NCI-H2029 (cell line): ENCODE data around the gene AKIRIN1.
"Not testable (repeated sequence)": the region's sequence is repeated elsewhere in the genome, so short reads cannot be mapped to it uniquely, and the experiment has no call there.

Experiments used
- DNase-seq: peaks from one replicate; lab custom pipeline; 2025; lab: John Stamatoyannopoulos, UW

Gene AKIRIN1

DNA sequence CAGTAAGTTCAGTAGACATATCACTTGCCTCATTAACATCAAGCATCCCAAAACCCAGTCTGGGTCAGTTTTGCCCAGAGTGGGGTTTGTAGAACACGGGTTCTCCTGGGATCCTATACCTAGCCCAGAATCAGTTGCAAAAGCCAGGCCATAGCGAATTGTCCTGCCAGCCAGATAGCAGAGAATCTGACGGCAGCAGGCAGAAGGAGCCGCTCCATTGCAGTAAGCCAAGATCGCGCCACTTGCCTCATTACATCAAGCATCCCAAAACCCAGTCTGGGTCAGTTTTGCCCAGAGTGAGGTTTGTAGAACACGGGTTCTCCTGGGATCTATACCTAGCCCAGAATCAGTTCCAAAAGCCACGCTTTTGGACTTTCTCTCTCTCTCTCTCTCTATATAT, 54.2 kb downstream of the AKIRIN1 start:
- DNase-seq, result no peak

DNA sequence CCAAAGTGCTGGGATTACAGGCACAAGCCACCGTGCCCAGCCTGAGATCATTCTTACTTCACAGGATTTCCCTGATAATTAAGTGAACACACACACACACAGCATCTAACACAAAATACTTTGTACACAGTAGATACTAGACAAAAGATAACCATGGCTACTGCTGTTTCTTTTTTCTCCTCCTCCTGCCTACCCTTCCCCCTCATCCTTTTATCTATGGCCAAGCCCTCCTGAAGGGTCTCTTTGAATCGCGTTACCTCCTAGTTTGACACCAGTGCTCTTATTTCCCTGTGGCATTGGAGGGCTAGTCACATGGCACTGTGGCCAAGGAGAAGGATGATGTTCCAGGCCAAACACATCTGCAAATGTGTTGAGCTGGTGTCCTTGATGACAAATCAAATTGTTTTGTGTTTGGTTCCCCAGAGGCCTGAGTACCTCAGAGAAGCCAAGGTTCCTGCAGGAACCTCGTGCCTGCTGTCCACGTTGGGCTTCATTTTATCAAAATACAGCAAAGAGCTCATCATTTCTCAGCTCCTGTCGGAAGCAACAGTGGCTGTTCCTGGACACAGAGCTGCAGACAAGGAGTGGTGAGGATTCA, 55.6 kb downstream of the AKIRIN1 start:
- DNase-seq, result no peak

DNA sequence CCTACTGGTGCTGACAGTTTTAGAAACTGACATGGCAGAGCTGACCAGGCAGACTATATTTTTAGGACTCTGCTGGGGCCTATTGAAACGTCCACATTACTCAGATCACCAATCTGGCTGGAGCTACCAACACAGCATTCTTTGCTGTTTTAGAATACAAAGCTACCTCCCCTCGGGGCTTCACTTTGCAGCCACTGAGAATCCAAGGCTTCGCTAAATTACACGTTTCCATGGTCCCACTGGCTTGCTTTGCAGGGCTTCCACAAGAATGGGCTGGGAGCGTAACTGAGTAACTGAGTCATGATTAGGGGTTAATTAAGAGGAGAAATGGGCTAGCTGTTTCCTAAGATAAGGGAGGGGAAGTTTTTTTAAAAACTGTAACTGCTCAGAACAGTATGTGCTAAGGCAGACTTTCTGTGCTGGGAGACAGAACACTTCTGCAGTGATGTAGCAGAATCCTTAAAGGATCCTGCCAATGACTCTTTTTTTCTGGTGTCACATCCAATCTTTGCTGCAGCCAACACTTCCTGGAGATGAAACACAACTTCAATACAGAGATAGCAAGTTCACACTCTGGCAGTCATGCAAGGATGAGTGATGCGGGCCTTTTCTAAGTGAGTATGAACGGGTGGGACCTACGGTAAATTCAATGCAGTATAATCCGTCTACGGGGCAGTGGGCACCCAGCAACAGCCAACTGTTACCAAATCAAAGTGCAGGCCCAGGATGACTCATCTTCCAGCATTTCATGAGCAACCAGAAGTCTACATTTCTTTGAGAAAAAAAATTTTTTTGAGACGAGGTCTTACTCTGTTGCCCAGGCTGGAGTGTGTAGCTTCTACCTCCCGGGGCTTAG, 56.5 kb downstream of the AKIRIN1 start:
- no peak for DNase-seq

DNA sequence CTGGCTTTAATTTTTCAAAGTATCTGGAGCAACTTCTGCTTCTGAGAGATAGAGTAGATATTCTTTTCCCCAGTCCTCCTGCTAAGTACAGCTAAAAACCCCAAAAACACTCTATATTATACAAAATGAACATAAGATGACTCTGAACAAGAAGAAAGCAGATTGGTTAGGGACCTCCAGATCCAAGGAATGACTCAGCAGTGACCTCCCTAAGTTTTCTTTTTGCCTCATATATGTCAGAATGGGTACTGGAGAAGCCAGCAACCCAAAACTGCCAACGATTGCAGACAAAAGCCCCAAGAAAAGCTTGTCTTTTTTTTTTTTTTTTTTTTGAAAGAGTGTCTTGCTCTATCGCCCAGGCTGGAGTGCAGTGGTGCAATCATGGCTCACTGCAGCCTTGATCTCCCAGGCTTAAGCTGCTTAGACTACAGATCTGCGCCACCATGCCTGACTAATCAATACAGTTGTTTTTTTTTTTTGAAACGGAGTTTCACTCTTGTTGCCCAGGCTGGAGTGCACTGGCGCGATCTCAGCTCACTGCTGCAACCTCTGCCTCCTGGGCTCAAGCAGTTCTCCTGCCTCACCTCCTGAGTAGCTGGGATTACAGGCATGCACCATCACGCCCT, 57.8 kb downstream of the AKIRIN1 start:
- DNase-seq, result no peak

DNA sequence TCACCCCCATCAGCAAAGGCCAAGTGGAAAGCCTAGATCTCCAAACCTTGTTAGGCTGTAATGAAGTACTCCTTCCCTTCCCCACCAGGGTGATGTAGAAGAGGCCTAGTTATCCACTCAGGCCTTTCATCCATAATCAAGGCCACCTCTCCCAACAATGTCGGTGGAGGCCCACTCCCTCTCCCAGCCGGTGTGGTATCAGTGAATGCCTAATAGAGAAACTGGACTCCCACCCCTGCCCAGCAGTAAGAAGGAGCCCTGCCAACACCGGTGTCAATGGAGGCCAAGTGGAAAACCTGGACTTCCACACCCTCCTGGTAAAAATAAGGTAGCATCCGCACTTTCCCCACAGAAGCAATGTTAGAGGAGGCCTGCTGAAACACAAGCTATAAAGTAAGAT, 58.9 kb downstream of the AKIRIN1 start:
- no peak for DNase-seq

DNA sequence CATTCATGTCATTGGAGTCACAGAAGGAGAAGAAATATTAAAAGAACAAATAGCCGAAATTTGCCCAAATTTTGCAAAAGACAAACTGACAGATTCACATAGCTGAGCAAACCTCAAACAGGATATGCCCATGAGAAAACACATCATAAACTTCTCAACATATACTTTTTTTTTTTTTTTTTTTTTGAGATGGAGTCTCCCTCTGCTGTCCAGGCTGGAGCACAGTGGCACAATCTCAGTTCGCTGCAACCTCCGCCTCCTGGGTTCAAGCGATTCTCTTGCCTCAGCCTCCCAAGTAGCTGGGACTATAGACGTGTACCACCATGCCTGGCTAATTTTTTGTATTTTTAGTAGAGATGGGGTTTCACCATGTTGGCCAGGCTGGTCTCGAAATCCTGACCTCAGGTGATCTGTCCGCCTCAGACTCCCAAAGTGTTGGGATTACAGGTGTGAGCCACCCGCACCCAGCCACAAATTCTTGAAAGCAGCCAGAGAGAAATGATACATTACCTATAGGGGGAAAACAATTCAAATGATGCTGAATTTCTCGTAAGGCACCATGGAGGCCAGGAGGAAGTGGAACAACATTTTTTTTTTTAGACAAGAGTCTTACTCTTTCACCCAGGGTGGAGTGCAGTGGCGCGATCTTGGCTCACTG, 60.2 kb downstream of the AKIRIN1 start:
- DNase-seq, result not testable (repeated sequence)

DNA sequence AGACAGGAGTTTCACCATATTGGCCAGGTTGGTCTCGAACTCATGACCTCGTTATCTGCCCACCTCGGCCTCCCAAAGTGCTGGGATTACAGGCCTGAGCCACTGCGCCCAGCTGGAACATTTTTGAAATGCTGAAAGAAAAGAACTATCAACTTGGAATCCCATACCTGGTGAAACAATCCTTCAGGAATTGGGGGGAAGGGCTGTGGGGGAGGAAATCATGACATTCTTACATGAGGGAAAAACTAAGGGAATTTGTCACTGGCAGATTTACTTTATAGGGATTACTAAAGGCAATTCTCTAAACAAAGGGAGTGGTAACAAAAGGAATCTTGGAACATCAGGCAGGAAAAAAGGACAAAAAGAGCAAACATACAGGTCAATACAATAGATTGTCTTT, 60.9 kb downstream of the AKIRIN1 start:
- no peak for DNase-seq

DNA sequence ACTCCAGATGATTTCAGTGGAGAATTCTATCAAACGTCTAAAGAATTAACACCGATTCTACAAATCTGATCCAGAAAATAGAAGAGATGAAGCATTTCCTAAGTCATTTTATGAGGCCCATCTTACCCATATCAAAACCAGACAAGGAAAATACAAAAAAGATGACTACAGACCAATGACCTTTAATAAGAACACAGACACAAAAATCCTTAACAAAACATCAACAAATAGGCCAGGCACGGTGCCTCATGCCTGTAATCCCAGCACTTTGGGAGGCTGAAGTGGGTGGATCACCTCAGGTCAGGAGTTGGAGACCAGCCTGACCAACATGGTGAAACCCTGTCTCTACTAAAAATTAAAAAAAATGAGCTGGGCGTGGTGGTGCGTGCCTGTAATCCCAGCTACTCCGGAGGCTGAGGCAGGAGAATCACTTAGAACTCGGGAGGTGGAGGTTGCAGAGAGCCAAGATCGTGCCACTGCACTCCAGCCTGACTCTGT, 64.2 kb downstream of the AKIRIN1 start:
- not testable (repeated sequence) for DNase-seq
